GM23338 (cell line): ENCODE data around the gene GLE1. TPM values are rescaled to one million over a fixed set of nuclear protein-coding genes. Genes with fewer than 3 reads are reported as not detected.

ENCODE experiments used
- ATAC-seq: fragments of 200-7000 bp; cut with Tn5 transposase; 3 replicates; pipeline ENCODE4 v1.9.1; 2020
- DNase-seq: peaks from one replicate; pipeline ENCODE4 v3.0.0-alpha.2; 2015; ENCODE audit warnings: low spot score
- H2AFZ ChIP-seq: fragments of 200-600 bp; sonication (generic); 2 replicates; pipeline ENCODE4 v1.8.0; 2016; ENCODE audit warnings: antibody characterized with exemption, mild to moderate bottlenecking, moderate library complexity
- H3F3A ChIP-seq: fragments of 200-600 bp; sonication (generic); replicated peaks from 2 replicates; pipeline ENCODE4 v1.8.0; 2017; ENCODE audit warnings: antibody characterized with exemption, mixed run types, low read depth
- H3K27ac ChIP-seq: fragments of 200-600 bp; sonication (generic); 2 replicates; pipeline ENCODE4 v1.6.1; 2016; ENCODE audit warnings: low read depth
- H3K27me3 ChIP-seq: fragments of 200-600 bp; sonication (generic); 2 replicates; pipeline ENCODE4 v1.8.0; 2016; ENCODE audit warnings: mild to moderate bottlenecking, mixed run types, moderate library complexity; ENCODE audit not compliant: insufficient read depth
- H3K36me3 ChIP-seq: fragments of 200-600 bp; sonication (generic); 2 replicates; pipeline ENCODE4 v1.8.0; 2016; ENCODE audit warnings: mild to moderate bottlenecking; ENCODE audit not compliant: insufficient read depth
- H3K4me1 ChIP-seq: fragments of 200-600 bp; sonication (generic); 2 replicates; pipeline ENCODE4 v1.8.0; 2016; ENCODE audit warnings: mild to moderate bottlenecking, moderate library complexity; ENCODE audit not compliant: insufficient read depth
- H3K4me2 ChIP-seq: fragments of 200-600 bp; sonication (generic); 2 replicates; pipeline ENCODE4 v1.7.1; 2017; ENCODE audit warnings: mixed run types
- H3K4me3 ChIP-seq: fragments of 200-600 bp; sonication (generic); 2 replicates; pipeline ENCODE4 v1.6.1; 2016; ENCODE audit warnings: mixed run types
- H3K79me2 ChIP-seq: fragments of 200-600 bp; sonication (generic); replicated peaks from 2 replicates; pipeline ENCODE4 v1.8.0; 2017; ENCODE audit warnings: mild to moderate bottlenecking; ENCODE audit not compliant: insufficient read depth
- H3K9me2 ChIP-seq: fragments of 200-600 bp; sonication (generic); 2 replicates; pipeline ENCODE4 v1.8.0; 2017; ENCODE audit not compliant: insufficient read depth
- H4K20me1 ChIP-seq: fragments of 200-600 bp; sonication (generic); replicated peaks from 2 replicates; pipeline ENCODE4 v1.8.0; 2017; ENCODE audit warnings: mild to moderate bottlenecking; ENCODE audit not compliant: insufficient read depth
- H3K27ac Mint-ChIP-seq: 2 replicates; pipeline ENCODE4 v1.8.0; 2020; ENCODE audit warnings: inconsistent platforms, mild to moderate bottlenecking, moderate library complexity, mixed read lengths
- H3K27me3 Mint-ChIP-seq: 3 replicates; pipeline ENCODE4 v1.8.0; 2022; ENCODE audit warnings: low read depth, mild to moderate bottlenecking, moderate library complexity, mixed read lengths, inconsistent platforms; ENCODE audit not compliant: insufficient read depth, poor library complexity
- H3K36me3 Mint-ChIP-seq: 3 replicates; pipeline ENCODE4 v1.8.0; 2021; ENCODE audit warnings: low read depth, mild to moderate bottlenecking, inconsistent platforms, moderate library complexity, mixed read lengths
- H3K4me1 Mint-ChIP-seq: 3 replicates; pipeline ENCODE4 v1.8.0; 2020; ENCODE audit warnings: mild to moderate bottlenecking, inconsistent platforms, mixed read lengths
- H3K4me3 Mint-ChIP-seq: 3 replicates; pipeline ENCODE4 v1.8.0; 2021; ENCODE audit warnings: moderate library complexity, mild to moderate bottlenecking, inconsistent platforms, mixed read lengths
- H3K9me3 Mint-ChIP-seq: 3 replicates; pipeline ENCODE4 v1.8.0; 2020; ENCODE audit warnings: moderate library complexity, mild to moderate bottlenecking, inconsistent platforms, mixed read lengths
- CREB1 ChIP-seq: fragments of 250-450 bp; sonication (Bioruptor Pico); IDR thresholded peaks from 2 replicates; pipeline ENCODE4 v1.5.0; 2020; ENCODE audit warnings: low read depth, mild to moderate bottlenecking, moderate library complexity
- ETS1 ChIP-seq: IDR thresholded peaks from 2 replicates; pipeline ENCODE4 v1.6.1; 2016; ENCODE audit warnings: antibody characterized with exemption
- EZH2 ChIP-seq: fragments of 200-600 bp; sonication (generic); IDR thresholded peaks from one replicate; pipeline ENCODE4 v1.8.0; 2017; ENCODE audit warnings: antibody characterized with exemption, mild to moderate bottlenecking, low read depth; ENCODE audit not compliant: unreplicated experiment
- JUNB ChIP-seq: IDR thresholded peaks from one replicate; pipeline ENCODE4 v1.6.1; 2016; ENCODE audit warnings: antibody characterized with exemption; ENCODE audit not compliant: unreplicated experiment
- NANOG ChIP-seq: IDR thresholded peaks from 2 replicates; pipeline ENCODE4 v1.6.1; 2016; ENCODE audit warnings: antibody characterized with exemption, borderline replicate concordance
- POLR2AphosphoS5 ChIP-seq: IDR thresholded peaks from 2 replicates; pipeline ENCODE4 v1.6.1; 2016; ENCODE audit warnings: antibody characterized with exemption, low read depth
- REST ChIP-seq: IDR thresholded peaks from one replicate; pipeline ENCODE4 v1.6.1; 2018; ENCODE audit warnings: antibody characterized with exemption; ENCODE audit not compliant: unreplicated experiment
- STAT1 ChIP-seq: IDR thresholded peaks from one replicate; pipeline ENCODE4 v1.6.1; 2016; ENCODE audit warnings: antibody characterized with exemption; ENCODE audit not compliant: unreplicated experiment
- ZNF114 ChIP-seq: fragments of 250-450 bp; sonication (Bioruptor Pico); IDR thresholded peaks from 2 replicates; pipeline ENCODE4 v1.5.0; 2020; ENCODE audit warnings: mild to moderate bottlenecking, moderate library complexity
- ZNF331 ChIP-seq: fragments of 250-450 bp; sonication (Bioruptor Pico); IDR thresholded peaks from 2 replicates; pipeline ENCODE4 v1.5.0; 2020; ENCODE audit warnings: low read depth, mild to moderate bottlenecking, moderate library complexity
- polyA plus RNA-seq: library from polyadenylated mRNA; unstranded; fragments of >200 nt; fragmentation: Nextera tagmentation; extraction: Ambion mirVana; gene quantifications from 2 replicates; pipeline ENCODE4 v1.2.1, GENCODE V29; 2016
- total RNA-seq: library from RNA; depleted of rRNA; stranded (reverse); fragments of >200 nt; shearing (Covaris generic); gene quantifications from 2 replicates; pipeline ENCODE4 v1.2.3, GENCODE V29; 2014
- TF ChIP-seq, protein P1 (sequence below), 2 experiments: fragments of 200-600 bp in 1 of 2; sonication (generic) in 1 of 2; conservative IDR thresholded peaks; 2 replicates each; pipeline versions ENCODE4 v1.5.1 to v1.6.1; 2016 to 2017; ENCODE audit warnings: antibody characterized with exemption in 2 of 2, low read depth in 2 of 2, mild to moderate bottlenecking in 2 of 2, moderate library complexity in 1 of 2

Gene GLE1
- total and polyA plus RNA-seq, 2 experiments from 2014 or later, result 7.4 to 22.1 TPM

DNA sequence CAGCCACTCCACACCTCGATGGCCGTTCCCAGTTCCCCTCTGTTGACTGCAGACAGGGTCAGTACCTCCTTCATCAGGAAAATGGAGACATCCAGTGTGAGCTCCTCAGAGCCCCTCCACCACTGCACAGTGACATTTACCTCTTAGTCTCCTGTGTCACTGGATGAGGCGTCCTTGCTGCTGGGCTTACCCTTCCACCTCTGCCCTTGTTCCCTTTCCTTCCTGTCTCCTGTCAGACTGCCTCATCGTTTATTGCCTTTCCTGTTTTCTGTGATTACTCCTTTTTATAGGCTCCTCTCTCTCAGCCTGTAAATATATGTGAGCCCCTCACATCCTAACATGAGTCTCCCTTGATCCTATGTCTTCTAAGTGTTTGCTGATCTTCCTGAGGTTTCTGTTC lies 24.7 kb downstream of the GLE1 start:
- peaks cover 19% of the 10 kb centered on the region; the same call in 1 of the 2 replicates for H3K36me3 ChIP-seq
- no peaks in the 10 kb centered on the region for H3K27me3 ChIP-seq
- H3K27ac ChIP-seq, result no peak overlapping the region
- H3F3A ChIP-seq, result no peaks in the 10 kb centered on the region
- no peak for ATAC-seq
- Mint-ChIP-seq H3K27ac (no peak overlapping the region), H3K9me3 (no peaks in the 10 kb centered on the region), H3K27me3 (peaks cover 3% of the 10 kb centered on the region), H3K36me3 (peaks cover 23% of the 10 kb centered on the region), H3K4me3 (no peak overlapping the region), H3K4me1 (peaks cover 3% of the 10 kb centered on the region; the same call in 2 of the 3 replicates)
- no peak overlapping the region for H3K4me3 ChIP-seq
- H4K20me1 ChIP-seq, result no peaks in the 10 kb centered on the region
- H3K9me2 ChIP-seq, result no peaks in the 10 kb centered on the region
- no peaks in the 10 kb centered on the region for H3K79me2 ChIP-seq
- H3K4me2 ChIP-seq, result no peak overlapping the region
- no peak for DNase-seq
- H2AFZ ChIP-seq, result no peak overlapping the region
- TF ChIP-seq CREB1 (CRISPR knock-in tag) (no peak), ZNF114 (CRISPR knock-in tag) (no peak), EZH2 (no peak)
- no peaks in the 10 kb centered on the region for H3K4me1 ChIP-seq

DNA sequence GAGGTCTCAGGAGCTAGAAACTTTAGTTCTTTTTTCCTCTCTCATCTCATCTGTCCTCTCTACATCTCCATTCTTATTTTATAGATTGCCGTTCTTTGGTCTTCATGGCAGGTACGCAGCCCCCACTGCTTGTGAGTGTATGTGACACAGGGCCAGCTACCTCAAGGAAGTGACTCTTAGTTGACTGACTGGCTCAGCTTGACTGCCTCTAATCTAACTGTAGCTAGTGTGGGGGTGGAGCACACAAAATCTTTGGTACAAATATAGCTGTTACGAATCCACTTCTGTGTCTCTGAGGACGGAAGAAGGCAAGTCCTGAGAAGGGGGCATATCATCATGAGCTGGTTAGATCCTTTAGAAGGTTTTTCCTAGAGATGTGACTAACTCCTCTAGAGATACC lies 28.1 kb downstream of the GLE1 start:
- Histone ChIP-seq H3K4me2 (no peak overlapping the region), H3K27me3 (no peaks in the 10 kb centered on the region), H3K4me3 (no peak overlapping the region), H3F3A (no peaks in the 10 kb centered on the region), H4K20me1 (no peaks in the 10 kb centered on the region; the same call in 1 of the 2 replicates), H3K4me1 (no peaks in the 10 kb centered on the region), H2AFZ (no peak overlapping the region), H3K79me2 (no peaks in the 10 kb centered on the region), H3K27ac (no peak overlapping the region), H3K9me2 (no peaks in the 10 kb centered on the region), H3K36me3 (peaks cover 5% of the 10 kb centered on the region; the same call in 1 of the 2 replicates)
- H3K27ac Mint-ChIP-seq, result no peak overlapping the region
- peaks cover 3% of the 10 kb centered on the region; the same call in 2 of the 3 replicates for H3K4me1 Mint-ChIP-seq
- H3K27me3 Mint-ChIP-seq, result peaks cover 3% of the 10 kb centered on the region
- H3K36me3 Mint-ChIP-seq, result peaks cover 13% of the 10 kb centered on the region
- no peak overlapping the region for H3K4me3 Mint-ChIP-seq
- H3K9me3 Mint-ChIP-seq, result no peaks in the 10 kb centered on the region
- no peak for ATAC-seq
- no peak for DNase-seq
- TF ChIP-seq POLR2AphosphoS5, result no peak
- TF ChIP-seq ETS1, result no peak
- no peak for TF ChIP-seq ZNF114 (CRISPR knock-in tag)
- TF ChIP-seq REST, result no peak
- TF ChIP-seq STAT1, result no peak
- no peak for TF ChIP-seq NANOG
- TF ChIP-seq, protein P1, sequence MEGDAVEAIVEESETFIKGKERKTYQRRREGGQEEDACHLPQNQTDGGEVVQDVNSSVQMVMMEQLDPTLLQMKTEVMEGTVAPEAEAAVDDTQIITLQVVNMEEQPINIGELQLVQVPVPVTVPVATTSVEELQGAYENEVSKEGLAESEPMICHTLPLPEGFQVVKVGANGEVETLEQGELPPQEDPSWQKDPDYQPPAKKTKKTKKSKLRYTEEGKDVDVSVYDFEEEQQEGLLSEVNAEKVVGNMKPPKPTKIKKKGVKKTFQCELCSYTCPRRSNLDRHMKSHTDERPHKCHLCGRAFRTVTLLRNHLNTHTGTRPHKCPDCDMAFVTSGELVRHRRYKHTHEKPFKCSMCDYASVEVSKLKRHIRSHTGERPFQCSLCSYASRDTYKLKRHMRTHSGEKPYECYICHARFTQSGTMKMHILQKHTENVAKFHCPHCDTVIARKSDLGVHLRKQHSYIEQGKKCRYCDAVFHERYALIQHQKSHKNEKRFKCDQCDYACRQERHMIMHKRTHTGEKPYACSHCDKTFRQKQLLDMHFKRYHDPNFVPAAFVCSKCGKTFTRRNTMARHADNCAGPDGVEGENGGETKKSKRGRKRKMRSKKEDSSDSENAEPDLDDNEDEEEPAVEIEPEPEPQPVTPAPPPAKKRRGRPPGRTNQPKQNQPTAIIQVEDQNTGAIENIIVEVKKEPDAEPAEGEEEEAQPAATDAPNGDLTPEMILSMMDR (conservative IDR thresholded peaks at IDR 0.05; ENCODE audit: low read depth in 2 of 2), result no peak
- no peak for TF ChIP-seq CREB1 (CRISPR knock-in tag)
- TF ChIP-seq EZH2, result no peak
- no peak for TF ChIP-seq JUNB
- TF ChIP-seq ZNF331 (CRISPR knock-in tag), result no peak
